ENCODE results near the gene SMTNL1.

SMTNL1 gene

GRCh38 chr11:57539342-57539741 lies 1.9 kb downstream of the SMTNL1 start:
- DNase-seq, result no peak
- in situ Hi-C loops (cut with MboI; ENCODE audit: low pct_unique_long_range_greater_than_20kb, low sequenced_read_pairs), result no loop called here

GRCh38 chr11:57541169-57541568 lies 3.8 kb downstream of the SMTNL1 start:
- no peak for DNase-seq
- in situ Hi-C loops (cut with MboI; ENCODE audit: low pct_unique_long_range_greater_than_20kb, low sequenced_read_pairs), result no loop called here

- in situ Hi-C loops (cut with MboI; ENCODE audit: low pct_unique_long_range_greater_than_20kb, low sequenced_read_pairs), result no loop called here
- DNase-seq, result no peak
These were observed 5.2 kb downstream of the SMTNL1 start for GRCh38 chr11:57542582-57542981.

- in situ Hi-C loops (cut with MboI; ENCODE audit: low pct_unique_long_range_greater_than_20kb, low sequenced_read_pairs), result no loop called here
- no peak for DNase-seq
These were observed 6.2 kb downstream of the SMTNL1 start for GRCh38 chr11:57543593-57543992.

- in situ Hi-C loops (cut with MboI; ENCODE audit: low pct_unique_long_range_greater_than_20kb, low sequenced_read_pairs), result no loop called here
- no peak for DNase-seq
These were observed 7.2 kb downstream of the SMTNL1 start for GRCh38 chr11:57544566-57544965.

GRCh38 chr11:57545883-57546282 lies 8.5 kb downstream of the SMTNL1 start:
- in situ Hi-C loops (cut with MboI; ENCODE audit: low pct_unique_long_range_greater_than_20kb, low sequenced_read_pairs), result no loop called here
- DNase-seq, result no peak

GRCh38 chr11:57546451-57546850 lies 9.1 kb downstream of the SMTNL1 start:
- DNase-seq, result no peak
- in situ Hi-C loops (cut with MboI; ENCODE audit: low pct_unique_long_range_greater_than_20kb, low sequenced_read_pairs), result no loop called here

GRCh38 chr11:57546869-57547475 lies 9.6 kb downstream of the SMTNL1 start:
- DNase-seq, result no peak
- in situ Hi-C loops (cut with MboI; ENCODE audit: low pct_unique_long_range_greater_than_20kb, low sequenced_read_pairs), result no loop called here

- in situ Hi-C loops (cut with MboI; ENCODE audit: low pct_unique_long_range_greater_than_20kb, low sequenced_read_pairs), result no loop called here
- peak; percentile 54 for DNase-seq
These were observed 10.5 kb downstream of the SMTNL1 start for GRCh38 chr11:57547854-57548377.

- no peak for DNase-seq
- in situ Hi-C loops (cut with MboI; ENCODE audit: low pct_unique_long_range_greater_than_20kb, low sequenced_read_pairs), result no loop called here
These were observed 12.6 kb downstream of the SMTNL1 start for GRCh38 chr11:57549983-57550382.

GRCh38 chr11:57551941-57552340 lies 14.5 kb downstream of the SMTNL1 start:
- in situ Hi-C loops (cut with MboI; ENCODE audit: low pct_unique_long_range_greater_than_20kb, low sequenced_read_pairs), result no loop called here
- no peak for DNase-seq

- DNase-seq, result no peak
- in situ Hi-C loops (cut with MboI; ENCODE audit: low pct_unique_long_range_greater_than_20kb, low sequenced_read_pairs), result no loop called here
These were observed 15.1 kb downstream of the SMTNL1 start for GRCh38 chr11:57552479-57552878.

- in situ Hi-C loops (cut with MboI; ENCODE audit: low pct_unique_long_range_greater_than_20kb, low sequenced_read_pairs), result no loop called here
- DNase-seq, result no peak
These were observed 18.0 kb downstream of the SMTNL1 start for GRCh38 chr11:57555393-57555792.

GRCh38 chr11:57556041-57556440 lies 18.6 kb downstream of the SMTNL1 start:
- no peak for DNase-seq
- in situ Hi-C loops (cut with MboI; ENCODE audit: low pct_unique_long_range_greater_than_20kb, low sequenced_read_pairs), result no loop called here

GRCh38 chr11:57560146-57560545 lies 22.8 kb downstream of the SMTNL1 start:
- in situ Hi-C loops (cut with MboI; ENCODE audit: low pct_unique_long_range_greater_than_20kb, low sequenced_read_pairs), result no loop called here

GRCh38 chr11:57562596-57562995 lies 25.2 kb downstream of the SMTNL1 start:
- DNase-seq, result no peak
- in situ Hi-C loops (cut with MboI; ENCODE audit: low pct_unique_long_range_greater_than_20kb, low sequenced_read_pairs), result no loop called here

More at GRCh38 chr11:57560146-57560545, 22.8 kb downstream of the SMTNL1 start:
- DNase-seq, result no peak

- in situ Hi-C loops (cut with MboI; ENCODE audit: low pct_unique_long_range_greater_than_20kb, low sequenced_read_pairs), result loop anchor here (5.0 kb wide), 1 partner anchor 76 kb away; no protein-coding TSS in a partner anchor
- DNase-seq, result peak; percentile 55
These were observed 28.9 kb downstream of the SMTNL1 start for GRCh38 chr11:57566005-57566904.

GRCh38 chr11:57566905-57567514 lies 29.6 kb downstream of the SMTNL1 start:
- DNase-seq, result no peak
- in situ Hi-C loops (cut with MboI; ENCODE audit: low pct_unique_long_range_greater_than_20kb, low sequenced_read_pairs), result loop anchor here (5.0 kb wide), 1 partner anchor 75 kb away; no protein-coding TSS in a partner anchor

- in situ Hi-C loops (cut with MboI; ENCODE audit: low pct_unique_long_range_greater_than_20kb, low sequenced_read_pairs), result loop anchor here (5.0 kb wide), 1 partner anchor 75 kb away; no protein-coding TSS in a partner anchor
- DNase-seq, result peak; percentile 26
These were observed 30.3 kb downstream of the SMTNL1 start, which contains the start of gene UBE2L6 for GRCh38 chr11:57567515-57568329. Gene UBE2L6 (minus strand): TSS chr11:57567672. CDS start chr11:57567611, 61 bp downstream.
